ENCODE results near the gene CLMN. TPM values are rescaled to one million over a fixed set of nuclear protein-coding genes. Genes with fewer than 3 reads are reported as not detected.

CLMN gene
- total RNA-seq, 4 donors from 2014 or later, result 6.5 to 10.0 (median 7.9) TPM

DNA sequence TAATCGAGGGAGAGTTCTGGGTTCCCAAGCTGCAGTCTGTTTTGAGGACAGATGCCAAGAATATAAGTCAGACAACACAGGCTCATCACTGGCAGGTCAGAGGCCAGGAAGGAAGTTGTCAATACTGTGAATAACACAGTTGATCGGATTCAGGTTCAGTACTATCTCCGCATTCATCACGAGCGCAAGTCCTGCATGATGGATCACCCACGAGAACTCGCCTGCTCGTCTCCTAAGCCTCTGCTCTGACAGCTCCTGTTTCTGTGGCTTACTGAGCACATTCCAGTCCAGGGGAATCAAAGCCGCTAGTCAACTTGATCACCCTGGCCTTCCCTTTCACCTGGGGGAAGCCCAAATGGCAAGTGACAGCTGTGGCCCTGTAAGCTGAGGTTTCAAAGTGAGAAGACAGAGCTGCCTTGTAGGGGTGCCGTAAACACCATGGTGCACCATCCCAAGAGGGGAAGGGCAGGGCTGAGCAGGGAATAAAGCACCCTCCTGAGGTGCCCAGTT is 102.3 kb downstream of the CLMN start:
- TF ChIP-seq POLR2A (IDR thresholded peaks at IDR 0.05; ENCODE audit: low read depth) (no peak), POLR2AphosphoS5 (IDR thresholded peaks at IDR 0.05) (no peak), EP300 (IDR thresholded peaks at IDR 0.05) (no peak)
- TF ChIP-seq, protein P1, sequence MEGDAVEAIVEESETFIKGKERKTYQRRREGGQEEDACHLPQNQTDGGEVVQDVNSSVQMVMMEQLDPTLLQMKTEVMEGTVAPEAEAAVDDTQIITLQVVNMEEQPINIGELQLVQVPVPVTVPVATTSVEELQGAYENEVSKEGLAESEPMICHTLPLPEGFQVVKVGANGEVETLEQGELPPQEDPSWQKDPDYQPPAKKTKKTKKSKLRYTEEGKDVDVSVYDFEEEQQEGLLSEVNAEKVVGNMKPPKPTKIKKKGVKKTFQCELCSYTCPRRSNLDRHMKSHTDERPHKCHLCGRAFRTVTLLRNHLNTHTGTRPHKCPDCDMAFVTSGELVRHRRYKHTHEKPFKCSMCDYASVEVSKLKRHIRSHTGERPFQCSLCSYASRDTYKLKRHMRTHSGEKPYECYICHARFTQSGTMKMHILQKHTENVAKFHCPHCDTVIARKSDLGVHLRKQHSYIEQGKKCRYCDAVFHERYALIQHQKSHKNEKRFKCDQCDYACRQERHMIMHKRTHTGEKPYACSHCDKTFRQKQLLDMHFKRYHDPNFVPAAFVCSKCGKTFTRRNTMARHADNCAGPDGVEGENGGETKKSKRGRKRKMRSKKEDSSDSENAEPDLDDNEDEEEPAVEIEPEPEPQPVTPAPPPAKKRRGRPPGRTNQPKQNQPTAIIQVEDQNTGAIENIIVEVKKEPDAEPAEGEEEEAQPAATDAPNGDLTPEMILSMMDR (IDR thresholded peaks at IDR 0.05), result no peak
- Histone ChIP-seq H3K27ac (replicated peaks in 1 of 4) (no peak overlapping the region), H3K4me1 (peaks cover 0 to 7% (median 0%) of the 10 kb centered on the region in 4 donors), H3K9me3 (no peaks in the 10 kb centered on the region), H3K27me3 (peaks cover 0 to 6% (median 0%) of the 10 kb centered on the region in 4 donors), H3K36me3 (peaks cover 0 to 15% (median 5%) of the 10 kb centered on the region in 4 donors), H3K4me3 (no peak overlapping the region)
- 90% methylated on average over 10 of the region's 10 CpGs for WGBS
- no peak for DNase-seq (ENCODE audit: extremely low spot score)
- intact Hi-C loops (cut with DNase I), result no loop called here

DNA sequence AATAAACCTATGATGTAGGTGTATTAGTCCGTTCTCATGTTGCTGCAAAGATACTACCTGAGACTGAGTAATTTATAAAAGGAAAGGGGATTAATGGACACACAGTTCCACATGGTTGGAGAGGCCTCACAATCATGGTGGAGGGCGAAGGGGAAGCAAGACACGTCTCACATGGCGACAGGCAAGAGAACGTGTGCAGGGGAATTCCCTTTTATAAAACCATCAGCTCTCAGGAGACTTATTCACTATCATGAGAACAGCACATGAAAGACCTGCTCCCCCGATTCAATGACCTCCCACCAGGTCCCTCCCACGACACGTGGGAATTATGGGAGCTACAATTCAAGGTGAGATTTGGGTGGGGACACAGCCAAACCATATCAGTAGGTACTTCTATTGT is 103.7 kb downstream of the CLMN start:
- Histone ChIP-seq H3K36me3 (peaks cover 0 to 12% (median 4%) of the 10 kb centered on the region in 4 donors), H3K9me3 (no peaks in the 10 kb centered on the region), H3K27me3 (peaks cover 0 to 6% (median 0%) of the 10 kb centered on the region in 4 donors), H3K4me3 (no peak overlapping the region), H3K27ac (replicated peaks in 1 of 4) (no peak overlapping the region), H3K4me1 (no peaks in the 10 kb centered on the region)
- TF ChIP-seq EP300 (IDR thresholded peaks at IDR 0.05) (no peak), POLR2A (IDR thresholded peaks at IDR 0.05; ENCODE audit: low read depth) (no peak), POLR2AphosphoS5 (IDR thresholded peaks at IDR 0.05) (no peak)
- TF ChIP-seq, protein P1 (IDR thresholded peaks at IDR 0.05), result no peak
- 93% methylated on average over 8 of the region's 8 CpGs for WGBS
- DNase-seq (ENCODE audit: extremely low spot score), result no peak
- intact Hi-C loops (cut with DNase I), result no loop called here

DNA sequence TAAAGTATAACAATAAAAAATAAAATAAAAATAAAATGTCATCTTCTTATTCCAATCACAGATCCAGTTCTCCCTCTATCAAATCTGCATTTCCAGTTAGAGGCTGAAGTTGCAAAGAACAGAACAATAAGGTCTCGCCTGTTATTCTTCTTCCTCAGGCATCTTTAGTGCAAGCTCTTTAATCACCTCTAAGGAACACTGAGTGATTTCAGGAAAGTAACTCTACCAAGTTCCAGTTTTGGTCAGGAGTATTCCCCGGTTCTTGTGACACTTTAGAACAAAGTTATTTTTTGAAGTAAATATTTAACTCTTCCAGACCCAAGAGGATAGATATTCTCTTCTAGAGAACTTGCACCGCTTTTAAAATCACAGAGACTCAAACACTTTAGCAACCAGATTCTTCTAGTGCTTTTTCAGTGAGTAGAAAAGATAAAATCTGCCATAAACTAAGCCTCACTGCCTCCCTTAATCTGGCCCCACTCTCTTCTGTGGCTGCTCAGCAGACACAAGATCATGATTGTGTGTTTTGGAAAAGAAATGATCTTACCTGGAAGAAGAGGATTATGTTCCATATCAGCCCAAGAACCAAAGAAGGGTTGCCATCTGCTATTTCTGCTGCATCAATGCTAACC is 104.5 kb downstream of the CLMN start:
- no peak overlapping the region for H3K4me3 ChIP-seq
- no peaks in the 10 kb centered on the region for H3K9me3 ChIP-seq
- H3K36me3 ChIP-seq, result peaks cover 0 to 4% (median 2%) of the 10 kb centered on the region in 4 donors
- 70% methylated on average over 3 of the region's 3 CpGs for WGBS
- intact Hi-C loops (cut with DNase I), result no loop called here
- no peak for DNase-seq (ENCODE audit: extremely low spot score)
- H3K27ac ChIP-seq (replicated peaks in 1 of 4), result no peak overlapping the region
- H3K27me3 ChIP-seq, result peaks cover 0 to 6% (median 0%) of the 10 kb centered on the region in 4 donors
- H3K4me1 ChIP-seq, result no peaks in the 10 kb centered on the region
- TF ChIP-seq POLR2A (IDR thresholded peaks at IDR 0.05; ENCODE audit: low read depth) (no peak), POLR2AphosphoS5 (IDR thresholded peaks at IDR 0.05) (no peak), EP300 (IDR thresholded peaks at IDR 0.05) (no peak)
- TF ChIP-seq, protein P1 (IDR thresholded peaks at IDR 0.05), result no peak

DNA sequence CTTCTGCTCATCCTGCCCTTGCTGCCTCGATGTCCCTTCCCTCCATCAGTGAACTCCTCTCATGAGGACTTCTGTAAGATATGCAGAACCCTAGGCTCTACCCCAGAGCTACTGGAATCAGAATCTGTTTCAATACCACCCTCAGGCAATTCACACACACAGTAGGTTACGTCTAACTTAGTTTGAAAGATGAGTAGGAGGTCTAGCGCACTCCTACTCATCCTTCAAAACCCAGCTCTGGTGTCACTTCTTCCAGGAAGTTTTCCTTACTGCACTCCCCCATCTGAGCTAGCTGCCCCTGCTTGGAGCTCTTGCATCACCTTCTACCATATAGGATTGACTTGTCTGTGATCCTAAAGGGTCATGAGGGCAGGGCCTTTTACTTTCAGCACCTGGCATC is 105.9 kb downstream of the CLMN start:
- no peak overlapping the region for H3K4me3 ChIP-seq
- H3K27me3 ChIP-seq, result peaks cover 0 to 6% (median 0%) of the 10 kb centered on the region in 4 donors
- H3K27ac ChIP-seq (replicated peaks in 1 of 4), result no peak overlapping the region
- intact Hi-C loops (cut with DNase I), result no loop called here
- H3K36me3 ChIP-seq, result peaks cover 0 to 15% (median 2%) of the 10 kb centered on the region in 4 donors
- 100% methylated on average over 3 of the region's 3 CpGs for WGBS
- no peaks in the 10 kb centered on the region for H3K4me1 ChIP-seq
- TF ChIP-seq POLR2AphosphoS5 (IDR thresholded peaks at IDR 0.05), result no peak
- TF ChIP-seq, protein P1 (IDR thresholded peaks at IDR 0.05), result no peak
- TF ChIP-seq POLR2A (IDR thresholded peaks at IDR 0.05; ENCODE audit: low read depth), result no peak
- no peak for TF ChIP-seq EP300 (IDR thresholded peaks at IDR 0.05)
- DNase-seq (ENCODE audit: extremely low spot score), result no peak
- H3K9me3 ChIP-seq, result no peaks in the 10 kb centered on the region

All from esophagus muscularis mucosa (tissue), 4 donors.